ENCODE measurements around the gene PCDH7. TPM values are rescaled to one million over a fixed set of nuclear protein-coding genes. Genes with fewer than 3 reads are reported as not detected.

The PCDH7 gene
- total RNA-seq, 4 donors from 2014 or later = 0.69 to 4.5 (median 2.2) TPM

- TF ChIP-seq, protein P1, sequence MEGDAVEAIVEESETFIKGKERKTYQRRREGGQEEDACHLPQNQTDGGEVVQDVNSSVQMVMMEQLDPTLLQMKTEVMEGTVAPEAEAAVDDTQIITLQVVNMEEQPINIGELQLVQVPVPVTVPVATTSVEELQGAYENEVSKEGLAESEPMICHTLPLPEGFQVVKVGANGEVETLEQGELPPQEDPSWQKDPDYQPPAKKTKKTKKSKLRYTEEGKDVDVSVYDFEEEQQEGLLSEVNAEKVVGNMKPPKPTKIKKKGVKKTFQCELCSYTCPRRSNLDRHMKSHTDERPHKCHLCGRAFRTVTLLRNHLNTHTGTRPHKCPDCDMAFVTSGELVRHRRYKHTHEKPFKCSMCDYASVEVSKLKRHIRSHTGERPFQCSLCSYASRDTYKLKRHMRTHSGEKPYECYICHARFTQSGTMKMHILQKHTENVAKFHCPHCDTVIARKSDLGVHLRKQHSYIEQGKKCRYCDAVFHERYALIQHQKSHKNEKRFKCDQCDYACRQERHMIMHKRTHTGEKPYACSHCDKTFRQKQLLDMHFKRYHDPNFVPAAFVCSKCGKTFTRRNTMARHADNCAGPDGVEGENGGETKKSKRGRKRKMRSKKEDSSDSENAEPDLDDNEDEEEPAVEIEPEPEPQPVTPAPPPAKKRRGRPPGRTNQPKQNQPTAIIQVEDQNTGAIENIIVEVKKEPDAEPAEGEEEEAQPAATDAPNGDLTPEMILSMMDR (IDR thresholded peaks at IDR 0.05) = no peak
- DNase-seq (ENCODE audit: low spot score) = no peak
- ATAC-seq (ENCODE audit: low FRiP score) = peak; percentile 41
These were observed 2.8 kb upstream of the PCDH7 start for GRCh38 chr4:30717208-30718020.

DNA sequence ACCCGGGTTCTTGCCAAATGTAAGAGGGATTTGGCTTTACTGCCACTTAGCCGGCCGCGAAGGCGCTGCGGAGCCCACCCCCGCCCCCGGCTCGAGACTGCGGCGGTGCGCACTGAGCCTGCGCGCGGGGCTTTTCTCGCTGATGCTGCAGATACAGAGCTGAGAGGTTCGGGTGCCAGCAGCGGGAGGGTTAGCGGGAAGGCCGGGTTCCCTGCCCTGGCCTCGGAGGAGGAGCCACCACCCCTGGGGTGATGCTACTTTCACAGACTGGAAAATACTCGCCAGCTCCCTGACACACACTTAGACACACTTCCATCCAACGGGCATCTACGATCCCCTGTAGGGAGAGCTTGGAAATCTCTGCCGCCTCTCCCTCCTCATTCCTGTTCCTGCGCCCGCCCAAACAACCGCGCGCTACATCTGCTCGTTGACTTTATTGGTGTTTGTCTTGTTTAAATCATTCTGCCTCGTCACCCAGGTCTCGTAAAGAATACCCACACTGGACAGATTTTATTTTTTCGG, 2.1 kb upstream of the PCDH7 start:
- peak; percentile 30 for ATAC-seq (ENCODE audit: low FRiP score)
- DNase-seq (ENCODE audit: low spot score) = no peak
- TF ChIP-seq, protein P1 (IDR thresholded peaks at IDR 0.05) = no peak

- TF ChIP-seq, protein P1 (IDR thresholded peaks at IDR 0.05) = no peak
- DNase-seq (ENCODE audit: low spot score) (no peak), ATAC-seq (ENCODE audit: low FRiP score) (no peak)
These were observed 1.3 kb upstream of the PCDH7 start for GRCh38 chr4:30718641-30719453.

DNA sequence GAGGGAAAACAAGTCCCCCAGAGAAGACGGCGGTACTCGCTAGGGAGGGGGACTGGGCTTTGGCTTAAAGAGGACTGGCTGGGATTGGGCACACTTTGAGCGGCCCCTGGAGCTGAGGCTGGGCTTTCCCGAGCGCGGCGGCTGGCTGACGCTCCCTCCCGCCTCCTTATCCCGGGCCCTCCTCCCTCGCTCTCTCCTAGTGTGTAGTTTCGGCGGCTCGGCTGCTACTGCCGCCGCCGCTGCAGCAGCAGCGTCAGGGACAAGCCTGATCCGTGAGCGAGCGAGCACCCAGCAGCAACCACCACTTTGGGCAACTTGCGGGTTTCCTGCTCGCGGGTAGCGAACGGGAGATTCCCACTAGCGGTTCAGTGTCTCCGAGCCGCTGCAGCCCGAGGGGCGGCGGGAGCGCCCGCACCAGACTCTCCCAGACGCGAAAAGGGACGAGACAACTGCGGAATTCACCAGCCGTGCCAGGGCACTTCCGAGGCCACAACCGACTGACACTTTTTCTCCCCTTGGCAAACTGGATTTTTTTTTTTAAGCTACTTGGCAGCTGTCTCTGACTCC, 632 bp upstream of the PCDH7 start:
- TF ChIP-seq, protein P1 (IDR thresholded peaks at IDR 0.05) = no peak
- DNase-seq (ENCODE audit: low spot score) (no peak), ATAC-seq (ENCODE audit: low FRiP score) (peak; percentile 27)

- DNase-seq (ENCODE audit: low spot score) (no peak), ATAC-seq (ENCODE audit: low FRiP score) (peak; percentile 11)
- TF ChIP-seq, protein P1 (IDR thresholded peaks at IDR 0.05) = no peak
These were observed 554 bp downstream of the PCDH7 start for GRCh38 chr4:30720661-30721184.

DNA sequence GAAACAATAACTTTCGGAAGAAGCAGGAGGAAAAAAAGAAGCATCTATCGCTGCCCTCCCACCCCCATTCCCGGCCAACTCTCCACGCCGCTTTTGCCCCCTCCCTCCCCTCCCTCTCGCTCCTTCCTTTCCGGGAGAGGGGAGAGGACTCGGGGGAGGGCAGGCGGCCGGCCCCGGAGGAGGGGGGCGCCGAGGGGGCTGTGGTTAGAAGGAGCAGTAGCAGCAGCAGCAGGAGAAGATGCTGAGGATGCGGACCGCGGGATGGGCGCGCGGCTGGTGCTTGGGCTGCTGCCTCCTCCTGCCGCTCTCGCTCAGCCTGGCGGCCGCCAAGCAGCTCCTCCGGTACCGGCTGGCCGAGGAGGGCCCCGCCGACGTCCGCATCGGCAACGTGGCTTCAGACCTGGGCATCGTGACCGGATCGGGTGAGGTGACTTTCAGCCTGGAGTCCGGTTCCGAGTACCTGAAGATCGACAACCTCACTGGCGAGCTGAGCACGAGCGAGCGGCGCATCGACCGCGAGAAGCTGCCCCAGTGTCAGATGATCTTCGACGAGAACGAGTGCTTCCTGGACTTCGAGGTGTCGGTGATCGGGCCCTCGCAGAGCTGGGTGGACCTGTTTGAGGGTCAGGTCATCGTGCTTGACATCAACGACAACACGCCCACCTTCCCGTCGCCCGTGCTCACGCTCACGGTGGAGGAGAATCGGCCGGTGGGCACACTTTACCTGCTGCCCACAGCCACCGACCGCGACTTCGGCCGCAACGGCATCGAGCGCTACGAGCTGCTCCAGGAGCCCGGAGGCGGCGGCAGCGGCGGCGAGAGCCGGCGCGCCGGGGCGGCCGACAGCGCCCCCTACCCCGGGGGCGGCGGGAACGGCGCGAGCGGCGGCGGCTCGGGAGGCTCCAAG, 1.3 kb downstream of the PCDH7 start:
- ATAC-seq (ENCODE audit: low FRiP score) (no peak), DNase-seq (ENCODE audit: low spot score) (no peak)
- TF ChIP-seq, protein P1 (IDR thresholded peaks at IDR 0.05) = peak in 1 of 3 donors; percentile 11

Measured in omental fat pad (tissue), 4 donors.